ENCODE data around the gene MMP3.
A peak's percentile ranks its signal among the peaks of the same experiment; 100 is the strongest.

The MMP3 gene

GRCh38 chr11:102831489-102832440 is 11.6 kb downstream of the MMP3 start:
- no peak for FAIRE-seq

GRCh38 chr11:102831128-102831488 is 12.3 kb downstream of the MMP3 start:
- peak; percentile 92 for FAIRE-seq

GRCh38 chr11:102830001-102830727 is 13.2 kb downstream of the MMP3 start:
- no peak for FAIRE-seq

- FAIRE-seq: no peak
Observed at GRCh38 chr11:102829316-102830000, 14.0 kb downstream of the MMP3 start.

- FAIRE-seq: no peak
Observed at GRCh38 chr11:102824556-102824955, 18.9 kb downstream of the MMP3 start.

- FAIRE-seq: no peak
Observed at GRCh38 chr11:102819491-102819890, 23.9 kb downstream of the MMP3 start.

GRCh38 chr11:102813484-102813883 is 29.9 kb downstream of the MMP3 start:
- FAIRE-seq: no peak

GRCh38 chr11:102812188-102812587 is 31.2 kb downstream of the MMP3 start:
- no peak for FAIRE-seq

- peak; percentile 82 for FAIRE-seq
Observed at GRCh38 chr11:102810950-102811660, 32.3 kb downstream of the MMP3 start.

GRCh38 chr11:102809971-102810370 is 33.4 kb downstream of the MMP3 start:
- FAIRE-seq: no peak

- FAIRE-seq: no peak
Observed at GRCh38 chr11:102807921-102808320, 35.5 kb downstream of the MMP3 start.

- FAIRE-seq: no peak
Observed at GRCh38 chr11:102806296-102806695, 37.1 kb downstream of the MMP3 start.

GRCh38 chr11:102802341-102802740 is 41.1 kb downstream of the MMP3 start:
- FAIRE-seq: no peak

GRCh38 chr11:102800767-102801166 is 42.6 kb downstream of the MMP3 start:
- no peak for FAIRE-seq

GRCh38 chr11:102799681-102800340 is 43.6 kb downstream of the MMP3 start:
- no peak for FAIRE-seq

- FAIRE-seq: no peak
Observed at GRCh38 chr11:102798012-102798746, 45.2 kb downstream of the MMP3 start, which contains the start of gene MMP1. TSS of gene MMP1 (minus strand) at chr11:102798160. CDS start at chr11:102798092, 68 bp downstream.

- no peak for FAIRE-seq
Observed at GRCh38 chr11:102794382-102794781, 49.0 kb downstream of the MMP3 start.

- FAIRE-seq: no peak
Observed at GRCh38 chr11:102793677-102794290, 49.6 kb downstream of the MMP3 start.

GRCh38 chr11:102792604-102793003 is 50.8 kb downstream of the MMP3 start:
- peak; percentile 67 for FAIRE-seq

GRCh38 chr11:102791271-102792036 is 52.0 kb downstream of the MMP3 start:
- FAIRE-seq: peak; percentile 95
